Liver (tissue), 9 donors: ENCODE data around the gene TMEM168. TPM values are rescaled to one million over a fixed set of nuclear protein-coding genes. Genes with fewer than 3 reads are reported as not detected.
A peak's percentile ranks its signal among the peaks of the same experiment; 100 is the strongest.

Source experiments
- DNase-seq: peaks from one replicate; pipeline ENCODE4 v3.0.0-alpha.2; 2017; ENCODE audit warnings: low spot score
- H3K27ac ChIP-seq, 2 donors: one replicate each; pipeline ENCODE4 v1.7.0; 2013; ENCODE audit warnings: inconsistent platforms in 2 of 2, low read length in 2 of 2, control low read depth in 1 of 2, low read depth in 1 of 2, mild to moderate bottlenecking in 1 of 2
- H3K27me3 ChIP-seq, 4 donors: one replicate each; pipeline versions ENCODE4 v1.6.1 to v1.7.0; 2013; ENCODE audit warnings: low read length in 3 of 4, inconsistent platforms in 1 of 4, mild to moderate bottlenecking in 1 of 4, moderate library complexity in 1 of 4; ENCODE audit not compliant: control insufficient read depth in 4 of 4, insufficient read depth in 4 of 4
- H3K36me3 ChIP-seq, 4 donors: one replicate each; pipeline versions ENCODE4 v1.6.1 to v1.7.0; 2013; ENCODE audit warnings: low read length in 3 of 4, mild to moderate bottlenecking in 3 of 4, low read depth in 1 of 4, moderate library complexity in 1 of 4; ENCODE audit not compliant: control insufficient read depth in 4 of 4, insufficient read depth in 3 of 4
- H3K4me1 ChIP-seq, 4 donors: one replicate each; pipeline versions ENCODE4 v1.6.1 to v1.7.0; 2013; ENCODE audit warnings: low read length in 3 of 4, mild to moderate bottlenecking in 3 of 4, moderate library complexity in 1 of 4; ENCODE audit not compliant: control insufficient read depth in 4 of 4, insufficient read depth in 4 of 4
- H3K4me3 ChIP-seq, 3 donors: one replicate each; pipeline versions ENCODE4 v1.6.1 to v1.7.0; 2013; ENCODE audit warnings: low read length in 3 of 3, control low read depth in 1 of 3, low read depth in 1 of 3, mild to moderate bottlenecking in 1 of 3
- H3K9ac ChIP-seq, 2 donors: one replicate each; pipeline ENCODE4 v1.7.0; 2013; ENCODE audit warnings: low read length in 2 of 2, mild to moderate bottlenecking in 2 of 2, moderate library complexity in 2 of 2, control low read depth in 1 of 2, low read depth in 1 of 2
- H3K9me3 ChIP-seq, 4 donors: one replicate each; pipeline versions ENCODE4 v1.6.1 to v1.7.0; 2013; ENCODE audit warnings: low read length in 3 of 4; ENCODE audit not compliant: control insufficient read depth in 4 of 4
- EGR1 ChIP-seq, 2 donors: IDR thresholded peaks; 2 replicates each; pipeline ENCODE4 v1.6.1; 2016 to 2018; ENCODE audit warnings: antibody characterized with exemption in 2 of 2, low read depth in 2 of 2
- FOXA1 ChIP-seq: IDR thresholded peaks from 2 replicates; pipeline ENCODE4 v1.6.1; 2016; ENCODE audit warnings: antibody characterized with exemption
- FOXA2 ChIP-seq: IDR thresholded peaks from 2 replicates; pipeline ENCODE4 v1.6.1; 2016; ENCODE audit warnings: antibody characterized with exemption
- GABPA ChIP-seq, 2 donors: IDR thresholded peaks in 1 of 2; conservative IDR thresholded peaks in 1 of 2; 2 replicates each; pipeline ENCODE4 v1.6.1; 2016; ENCODE audit warnings: antibody characterized with exemption in 2 of 2, mild to moderate bottlenecking in 1 of 2, moderate library complexity in 1 of 2
- HNF4A ChIP-seq, 2 donors: conservative IDR thresholded peaks; 2 replicates each; pipeline ENCODE4 v1.6.1; 2016; ENCODE audit warnings: antibody characterized with exemption in 2 of 2, mild to moderate bottlenecking in 2 of 2
- HNF4G ChIP-seq: IDR thresholded peaks from 2 replicates; pipeline ENCODE4 v1.6.1; 2016; ENCODE audit warnings: antibody characterized with exemption
- JUND ChIP-seq, 2 donors: IDR thresholded peaks; 2 replicates each; pipeline ENCODE4 v1.6.1; 2016; ENCODE audit warnings: antibody characterized with exemption in 2 of 2
- NR2F2 ChIP-seq: IDR thresholded peaks from 2 replicates; pipeline ENCODE4 v1.6.1; 2016; ENCODE audit warnings: antibody characterized with exemption
- RAD21 ChIP-seq, 2 donors: IDR thresholded peaks; 2 replicates each; pipeline ENCODE4 v1.6.1; 2016; ENCODE audit warnings: antibody characterized with exemption in 2 of 2, mild to moderate bottlenecking in 2 of 2
- RXRA ChIP-seq, 2 donors: IDR thresholded peaks; 2 replicates each; pipeline ENCODE4 v1.6.1; 2017 to 2018; ENCODE audit warnings: antibody characterized with exemption in 2 of 2, mild to moderate bottlenecking in 1 of 2
- SP1 ChIP-seq: IDR thresholded peaks from 2 replicates; pipeline ENCODE4 v1.6.1; 2018; ENCODE audit warnings: antibody characterized with exemption, mild to moderate bottlenecking
- TAF1 ChIP-seq: conservative IDR thresholded peaks from 2 replicates; pipeline ENCODE4 v1.6.1; 2016; ENCODE audit warnings: antibody characterized with exemption, mild to moderate bottlenecking
- YY1 ChIP-seq: IDR thresholded peaks from 2 replicates; pipeline ENCODE4 v1.6.1; 2016; ENCODE audit warnings: antibody characterized with exemption, mild to moderate bottlenecking
- WGBS: extraction: QIAGEN DNeasy Blood & Tissue Kit; methylation state at CpG from one replicate; pipeline ENCODE4 v1.1.7; 2013; 5-methylcytosine and 5-hydroxymethylcytosine counted together
- polyA plus RNA-seq, 2 donors: library from polyadenylated mRNA; stranded (reverse) in 1 of 2; unstranded in 1 of 2; fragments of 200-250 nt in 1 of 2; fragments of >200 nt in 1 of 2; fragmentation: Nextera tagmentation in 1 of 2; extraction: Ambion mirVana in 1 of 2; gene quantifications; one replicate each; pipeline versions ENCODE4 v1.2.1 to v1.2.3, GENCODE V29; 2013 to 2015
- total RNA-seq, 2 donors: library from RNA; depleted of rRNA; stranded (reverse); fragments of >200 nt; gene quantifications; one replicate each; pipeline ENCODE4 v1.2.3, GENCODE V29; 2014
- TF ChIP-seq, protein P1 (sequence below): fragments of 150-350 bp; IDR thresholded peaks from 2 replicates; pipeline ENCODE4 v1.5.1; 2017; ENCODE audit warnings: improper control_type of control experiment, low read depth, low read length; ENCODE audit not compliant: missing input control
- TF ChIP-seq, protein P2 (sequence below): IDR thresholded peaks from 2 replicates; pipeline ENCODE4 v1.6.1; 2016; ENCODE audit warnings: antibody characterized with exemption
- TF ChIP-seq, protein P3 (sequence below): IDR thresholded peaks from 2 replicates; pipeline ENCODE4 v1.6.1; 2016; ENCODE audit warnings: antibody characterized with exemption
- TF ChIP-seq, protein P4 (sequence below): IDR thresholded peaks from 2 replicates; pipeline ENCODE4 v1.6.1; 2016; ENCODE audit warnings: antibody characterized with exemption
- TF ChIP-seq, protein P5 (sequence below): IDR thresholded peaks from 2 replicates; pipeline ENCODE4 v1.6.1; 2016; ENCODE audit warnings: antibody characterized with exemption, mild to moderate bottlenecking
- donor health status: healthy.
- donor health status: healthy.
- donor health status: healthy.
- donor health status: healthy.
- donor health status: healthy.

Gene TMEM168
- total and polyA plus RNA-seq, 4 donors, result 4.6 to 16.8 (median 7.7) TPM

DNA sequence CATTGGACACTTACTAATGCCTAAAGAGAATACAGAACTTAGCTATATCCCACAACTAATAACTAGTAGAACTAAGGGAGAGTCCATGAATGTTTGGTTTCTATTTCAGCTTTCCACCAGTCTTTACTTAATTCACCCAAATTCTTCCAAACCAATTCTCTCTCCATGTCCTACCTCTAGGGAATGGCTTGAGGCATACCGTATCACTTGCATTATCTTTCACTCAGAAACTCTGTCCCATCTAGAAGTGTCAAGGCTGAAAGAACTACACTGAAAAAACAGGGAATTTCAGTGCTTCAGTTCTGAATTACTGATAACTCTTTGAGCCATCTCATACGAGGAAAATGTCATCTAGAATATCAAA, 758 bp downstream of the TMEM168 start:
- Histone ChIP-seq H3K9me3 (no peaks in the 10 kb centered on the region), H3K9ac (peak overlapping the region in 1 of 2 donors; percentile 72), H3K27me3 (no peaks in the 10 kb centered on the region), H3K36me3 (peaks cover 0 to 2% (median 0%) of the 10 kb centered on the region in 4 donors), H3K4me3 (peak overlapping the region; percentile 73 to 93 (median 80)), H3K4me1 (peaks cover 5 to 11% (median 9%) of the 10 kb centered on the region in 4 donors), H3K27ac (peak overlapping the region; percentile 49 to 76)
- 4% methylated on average over 2 of the region's 2 CpGs for WGBS
- TF ChIP-seq HNF4A (conservative IDR thresholded peaks at IDR 0.05), result no peak
- no peak for TF ChIP-seq YY1
- no peak for TF ChIP-seq FOXA1
- TF ChIP-seq, protein P1, sequence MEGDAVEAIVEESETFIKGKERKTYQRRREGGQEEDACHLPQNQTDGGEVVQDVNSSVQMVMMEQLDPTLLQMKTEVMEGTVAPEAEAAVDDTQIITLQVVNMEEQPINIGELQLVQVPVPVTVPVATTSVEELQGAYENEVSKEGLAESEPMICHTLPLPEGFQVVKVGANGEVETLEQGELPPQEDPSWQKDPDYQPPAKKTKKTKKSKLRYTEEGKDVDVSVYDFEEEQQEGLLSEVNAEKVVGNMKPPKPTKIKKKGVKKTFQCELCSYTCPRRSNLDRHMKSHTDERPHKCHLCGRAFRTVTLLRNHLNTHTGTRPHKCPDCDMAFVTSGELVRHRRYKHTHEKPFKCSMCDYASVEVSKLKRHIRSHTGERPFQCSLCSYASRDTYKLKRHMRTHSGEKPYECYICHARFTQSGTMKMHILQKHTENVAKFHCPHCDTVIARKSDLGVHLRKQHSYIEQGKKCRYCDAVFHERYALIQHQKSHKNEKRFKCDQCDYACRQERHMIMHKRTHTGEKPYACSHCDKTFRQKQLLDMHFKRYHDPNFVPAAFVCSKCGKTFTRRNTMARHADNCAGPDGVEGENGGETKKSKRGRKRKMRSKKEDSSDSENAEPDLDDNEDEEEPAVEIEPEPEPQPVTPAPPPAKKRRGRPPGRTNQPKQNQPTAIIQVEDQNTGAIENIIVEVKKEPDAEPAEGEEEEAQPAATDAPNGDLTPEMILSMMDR, result no peak
- TF ChIP-seq, protein P2, sequence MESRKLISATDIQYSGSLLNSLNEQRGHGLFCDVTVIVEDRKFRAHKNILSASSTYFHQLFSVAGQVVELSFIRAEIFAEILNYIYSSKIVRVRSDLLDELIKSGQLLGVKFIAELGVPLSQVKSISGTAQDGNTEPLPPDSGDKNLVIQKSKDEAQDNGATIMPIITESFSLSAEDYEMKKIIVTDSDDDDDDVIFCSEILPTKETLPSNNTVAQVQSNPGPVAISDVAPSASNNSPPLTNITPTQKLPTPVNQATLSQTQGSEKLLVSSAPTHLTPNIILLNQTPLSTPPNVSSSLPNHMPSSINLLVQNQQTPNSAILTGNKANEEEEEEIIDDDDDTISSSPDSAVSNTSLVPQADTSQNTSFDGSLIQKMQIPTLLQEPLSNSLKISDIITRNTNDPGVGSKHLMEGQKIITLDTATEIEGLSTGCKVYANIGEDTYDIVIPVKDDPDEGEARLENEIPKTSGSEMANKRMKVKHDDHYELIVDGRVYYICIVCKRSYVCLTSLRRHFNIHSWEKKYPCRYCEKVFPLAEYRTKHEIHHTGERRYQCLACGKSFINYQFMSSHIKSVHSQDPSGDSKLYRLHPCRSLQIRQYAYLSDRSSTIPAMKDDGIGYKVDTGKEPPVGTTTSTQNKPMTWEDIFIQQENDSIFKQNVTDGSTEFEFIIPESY, result no peak
- TF ChIP-seq NR2F2, result no peak
- TF ChIP-seq RAD21 (IDR thresholded peaks at IDR 0.05), result no peak
- no peak for TF ChIP-seq JUND (IDR thresholded peaks at IDR 0.05)
- TF ChIP-seq, protein P3, sequence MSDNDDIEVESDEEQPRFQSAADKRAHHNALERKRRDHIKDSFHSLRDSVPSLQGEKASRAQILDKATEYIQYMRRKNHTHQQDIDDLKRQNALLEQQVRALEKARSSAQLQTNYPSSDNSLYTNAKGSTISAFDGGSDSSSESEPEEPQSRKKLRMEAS, result no peak
- TF ChIP-seq, protein P4, sequence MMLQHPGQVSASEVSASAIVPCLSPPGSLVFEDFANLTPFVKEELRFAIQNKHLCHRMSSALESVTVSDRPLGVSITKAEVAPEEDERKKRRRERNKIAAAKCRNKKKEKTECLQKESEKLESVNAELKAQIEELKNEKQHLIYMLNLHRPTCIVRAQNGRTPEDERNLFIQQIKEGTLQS, result no peak
- no peak for TF ChIP-seq GABPA (IDR thresholded peaks at IDR 0.05 in 1 of 2, conservative IDR thresholded peaks at IDR 0.05 in 1 of 2)
- no peak for TF ChIP-seq RXRA (IDR thresholded peaks at IDR 0.05)
- no peak for TF ChIP-seq FOXA2
- no peak for TF ChIP-seq HNF4G
- DNase-seq, result no peak

DNA sequence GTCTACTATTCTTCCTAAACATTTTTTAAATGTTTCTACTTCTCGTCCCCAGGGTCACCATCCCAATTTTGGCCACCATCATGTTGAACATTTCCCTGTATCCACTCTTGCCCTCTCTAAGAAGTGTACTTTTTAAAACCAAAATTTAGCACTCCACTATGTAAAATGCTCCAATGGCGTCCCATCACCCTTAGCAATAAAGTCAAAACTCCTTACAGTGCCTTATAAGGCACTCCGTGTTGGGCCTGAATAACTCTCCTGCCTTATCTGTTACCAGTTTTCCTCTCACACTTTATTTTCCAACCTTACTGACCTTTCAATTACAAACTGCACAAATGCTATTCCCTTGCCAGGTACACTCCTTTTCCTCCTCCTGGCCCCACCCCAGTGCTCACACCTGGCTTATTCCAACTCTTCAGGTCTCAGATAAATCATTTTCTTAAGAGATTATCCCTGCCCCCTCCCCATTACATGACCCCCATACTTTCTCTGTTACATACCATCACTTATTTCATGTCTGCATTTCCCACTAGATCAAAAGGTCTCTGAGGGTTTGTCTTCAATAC, 1.3 kb downstream of the TMEM168 start:
- WGBS, result 85% methylated on average over 3 of the region's 3 CpGs
- TF ChIP-seq YY1 (no peak), JUND (IDR thresholded peaks at IDR 0.05) (no peak), TAF1 (no peak), RXRA (IDR thresholded peaks at IDR 0.05) (no peak), HNF4G (no peak), NR2F2 (no peak), RAD21 (IDR thresholded peaks at IDR 0.05) (no peak), GABPA (IDR thresholded peaks at IDR 0.05 in 1 of 2, conservative IDR thresholded peaks at IDR 0.05 in 1 of 2) (no peak), EGR1 (IDR thresholded peaks at IDR 0.05; ENCODE audit: low read depth in 2 of 2) (no peak), HNF4A (conservative IDR thresholded peaks at IDR 0.05) (no peak), SP1 (no peak)
- TF ChIP-seq, protein P4, result no peak
- TF ChIP-seq, protein P5, sequence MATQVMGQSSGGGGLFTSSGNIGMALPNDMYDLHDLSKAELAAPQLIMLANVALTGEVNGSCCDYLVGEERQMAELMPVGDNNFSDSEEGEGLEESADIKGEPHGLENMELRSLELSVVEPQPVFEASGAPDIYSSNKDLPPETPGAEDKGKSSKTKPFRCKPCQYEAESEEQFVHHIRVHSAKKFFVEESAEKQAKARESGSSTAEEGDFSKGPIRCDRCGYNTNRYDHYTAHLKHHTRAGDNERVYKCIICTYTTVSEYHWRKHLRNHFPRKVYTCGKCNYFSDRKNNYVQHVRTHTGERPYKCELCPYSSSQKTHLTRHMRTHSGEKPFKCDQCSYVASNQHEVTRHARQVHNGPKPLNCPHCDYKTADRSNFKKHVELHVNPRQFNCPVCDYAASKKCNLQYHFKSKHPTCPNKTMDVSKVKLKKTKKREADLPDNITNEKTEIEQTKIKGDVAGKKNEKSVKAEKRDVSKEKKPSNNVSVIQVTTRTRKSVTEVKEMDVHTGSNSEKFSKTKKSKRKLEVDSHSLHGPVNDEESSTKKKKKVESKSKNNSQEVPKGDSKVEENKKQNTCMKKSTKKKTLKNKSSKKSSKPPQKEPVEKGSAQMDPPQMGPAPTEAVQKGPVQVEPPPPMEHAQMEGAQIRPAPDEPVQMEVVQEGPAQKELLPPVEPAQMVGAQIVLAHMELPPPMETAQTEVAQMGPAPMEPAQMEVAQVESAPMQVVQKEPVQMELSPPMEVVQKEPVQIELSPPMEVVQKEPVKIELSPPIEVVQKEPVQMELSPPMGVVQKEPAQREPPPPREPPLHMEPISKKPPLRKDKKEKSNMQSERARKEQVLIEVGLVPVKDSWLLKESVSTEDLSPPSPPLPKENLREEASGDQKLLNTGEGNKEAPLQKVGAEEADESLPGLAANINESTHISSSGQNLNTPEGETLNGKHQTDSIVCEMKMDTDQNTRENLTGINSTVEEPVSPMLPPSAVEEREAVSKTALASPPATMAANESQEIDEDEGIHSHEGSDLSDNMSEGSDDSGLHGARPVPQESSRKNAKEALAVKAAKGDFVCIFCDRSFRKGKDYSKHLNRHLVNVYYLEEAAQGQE, result no peak
- TF ChIP-seq, protein P2, result no peak
- peaks cover 0 to 4% (median 1%) of the 10 kb centered on the region in 4 donors for H3K36me3 ChIP-seq
- DNase-seq, result no peak
- H3K4me3 ChIP-seq, result peak overlapping the region in 1 of 3 donors; percentile 93
- no peaks in the 10 kb centered on the region for H3K9me3 ChIP-seq
- no peaks in the 10 kb centered on the region for H3K27me3 ChIP-seq
- H3K9ac ChIP-seq, result no peak overlapping the region
- no peak overlapping the region for H3K27ac ChIP-seq
- peaks cover 5 to 11% (median 9%) of the 10 kb centered on the region in 4 donors for H3K4me1 ChIP-seq
